ENCODE measurements around the gene IGF2BP3.
"Not testable (repeated sequence)": the region's sequence is repeated elsewhere in the genome, so short reads cannot be mapped to it uniquely, and the experiment has no call there.

The IGF2BP3 gene

DNA sequence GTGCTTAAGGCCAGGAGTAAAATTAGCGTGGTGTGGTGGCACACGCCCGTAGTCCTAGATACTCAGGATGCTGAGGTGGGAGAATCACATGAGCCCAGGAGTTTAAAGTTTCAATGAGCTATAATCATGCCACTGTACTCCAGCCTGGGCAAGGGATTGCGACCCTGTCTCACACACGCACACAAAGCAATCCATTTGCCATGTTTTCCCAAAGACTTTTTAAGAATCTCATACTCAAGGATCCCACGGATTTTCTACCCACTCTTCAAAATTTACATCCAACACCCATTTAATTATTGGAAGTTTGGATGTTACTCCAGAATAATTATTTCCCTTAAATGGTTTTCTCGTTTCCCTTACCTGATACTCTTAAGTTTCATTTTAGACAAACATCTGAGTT is 47.9 kb downstream of the IGF2BP3 start:
- DNase-seq (ENCODE audit: low spot score), result no peak

DNA sequence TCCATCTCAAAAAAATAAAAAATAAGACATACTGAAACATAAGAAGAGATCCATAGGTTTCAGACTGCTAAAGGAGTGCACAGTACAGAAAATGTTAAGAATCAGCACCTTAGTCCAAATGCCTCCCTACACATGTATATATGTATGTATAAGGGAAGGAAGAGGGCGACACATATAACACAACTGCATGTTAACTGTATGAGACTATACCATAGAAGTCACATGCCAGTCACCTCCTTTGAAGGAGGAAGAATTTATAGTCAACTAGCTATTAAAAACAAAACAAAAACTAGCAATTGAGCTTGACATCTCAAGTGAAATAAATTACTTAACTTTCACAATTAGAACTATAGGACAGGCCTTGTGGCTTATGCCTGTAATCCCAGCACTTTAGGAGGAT is 50.4 kb downstream of the IGF2BP3 start:
- no peak for DNase-seq (ENCODE audit: low spot score)

DNA sequence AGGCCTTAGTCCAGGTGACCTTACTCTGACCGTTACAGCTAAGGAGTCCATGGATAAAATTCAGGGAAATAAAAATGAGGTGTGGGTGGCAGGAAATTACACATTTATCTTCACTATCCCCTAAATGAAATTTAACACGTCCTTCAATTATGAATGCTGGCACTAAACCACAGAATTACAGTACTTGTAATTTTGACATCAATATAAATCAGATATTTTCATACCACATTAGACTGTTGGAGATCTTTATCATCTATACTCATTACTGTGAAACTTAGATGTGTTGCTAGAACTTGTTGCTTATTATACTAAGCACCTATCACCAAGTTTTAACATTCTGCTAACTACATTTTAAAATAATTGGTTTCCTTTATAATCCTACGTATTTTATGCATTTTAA is 51.1 kb downstream of the IGF2BP3 start:
- DNase-seq (ENCODE audit: low spot score), result no peak

DNA sequence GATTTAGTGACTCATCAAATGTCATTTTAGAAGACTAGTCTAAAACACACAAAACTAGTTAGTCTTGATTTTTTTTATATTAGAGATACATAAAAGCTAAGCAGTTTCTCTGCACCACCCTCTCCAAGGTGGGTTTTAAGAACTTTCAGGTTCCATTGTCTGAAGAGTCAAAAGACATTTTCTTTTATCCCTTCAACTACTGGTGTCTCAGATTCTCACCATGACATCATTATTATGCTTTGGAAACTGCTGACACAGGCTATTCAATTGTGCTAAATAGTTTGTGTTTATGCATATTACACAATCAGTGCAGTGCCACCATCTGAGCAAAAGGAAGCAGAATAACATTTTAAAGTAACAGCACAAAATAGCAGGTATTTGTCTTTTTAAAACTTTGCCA is 52.2 kb downstream of the IGF2BP3 start:
- peak; percentile 35 for DNase-seq (ENCODE audit: low spot score)

DNA sequence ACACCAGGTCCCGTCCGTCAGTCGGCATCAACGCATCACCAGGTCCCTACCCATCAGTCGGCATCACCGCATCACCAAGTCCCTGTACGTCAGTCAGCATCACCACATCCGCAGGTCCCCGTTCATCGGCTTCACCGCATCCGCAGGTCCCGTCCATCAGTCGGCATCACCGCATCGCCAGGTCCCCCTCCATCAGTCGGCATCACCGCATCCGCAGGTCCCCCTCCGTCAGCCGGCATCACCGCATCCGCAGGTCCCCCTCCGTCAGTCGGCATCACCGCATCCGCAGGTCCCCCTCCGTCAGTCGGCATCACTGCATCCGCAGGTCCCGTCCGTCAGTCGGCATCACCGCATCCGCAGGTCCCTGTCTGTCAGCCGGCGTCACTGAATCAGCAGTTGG is 55.1 kb downstream of the IGF2BP3 start:
- DNase-seq (ENCODE audit: low spot score), result no peak

DNA sequence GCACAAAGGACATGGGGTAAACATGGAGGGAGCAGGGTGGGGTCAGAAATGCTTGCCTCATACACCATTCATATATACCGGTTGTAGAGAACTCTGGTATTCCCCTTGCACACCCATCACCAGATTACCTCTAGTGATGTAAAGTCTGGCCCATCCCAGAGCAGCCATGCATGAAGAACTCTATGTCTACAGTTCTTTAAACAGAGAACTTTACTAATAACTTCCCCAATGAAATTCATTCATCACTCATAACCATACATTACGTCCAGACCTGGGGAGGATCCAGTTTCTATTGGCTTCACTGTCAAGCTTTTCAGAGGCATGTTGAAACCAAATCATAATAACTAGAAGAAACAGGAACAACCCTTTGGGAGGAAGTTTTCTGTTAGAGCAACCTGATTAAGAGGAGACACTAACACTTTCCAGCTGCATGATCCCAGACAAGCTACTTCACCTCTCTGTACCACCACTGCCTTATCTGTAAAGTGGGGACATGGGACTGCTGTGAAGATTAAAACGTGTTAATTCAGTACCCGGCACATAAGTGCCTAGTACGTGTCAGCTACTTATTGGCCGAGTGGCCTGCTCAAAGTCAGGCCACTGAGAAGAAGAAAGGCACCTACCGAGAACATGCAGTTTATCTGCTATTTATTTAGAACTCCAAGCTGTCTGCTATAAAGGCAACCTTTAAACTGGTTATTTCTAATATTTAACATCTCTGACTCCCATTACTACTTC is 59.7 kb downstream of the IGF2BP3 start:
- DNase-seq (ENCODE audit: low spot score), result no peak

DNA sequence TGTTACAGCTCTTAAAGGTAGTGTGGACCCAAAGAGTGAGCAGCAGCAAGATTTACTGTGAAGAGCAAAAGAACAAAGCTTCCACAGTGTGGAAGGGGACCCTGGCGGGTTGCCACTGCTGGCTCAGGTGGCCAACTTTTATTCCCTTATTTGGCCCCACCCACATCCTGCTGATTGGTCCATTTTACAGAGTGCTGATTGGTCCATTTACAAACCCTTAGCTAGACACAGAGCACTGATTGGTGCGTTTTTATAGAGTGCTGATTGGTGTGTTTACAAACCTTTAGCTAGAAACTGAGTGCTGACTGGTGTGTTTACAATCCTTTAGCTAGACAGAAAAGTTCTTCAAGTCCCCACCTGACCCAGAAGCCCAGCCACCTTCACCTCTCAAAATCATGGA is 63.7 kb downstream of the IGF2BP3 start:
- not testable (repeated sequence) for DNase-seq (ENCODE audit: low spot score)

DNA sequence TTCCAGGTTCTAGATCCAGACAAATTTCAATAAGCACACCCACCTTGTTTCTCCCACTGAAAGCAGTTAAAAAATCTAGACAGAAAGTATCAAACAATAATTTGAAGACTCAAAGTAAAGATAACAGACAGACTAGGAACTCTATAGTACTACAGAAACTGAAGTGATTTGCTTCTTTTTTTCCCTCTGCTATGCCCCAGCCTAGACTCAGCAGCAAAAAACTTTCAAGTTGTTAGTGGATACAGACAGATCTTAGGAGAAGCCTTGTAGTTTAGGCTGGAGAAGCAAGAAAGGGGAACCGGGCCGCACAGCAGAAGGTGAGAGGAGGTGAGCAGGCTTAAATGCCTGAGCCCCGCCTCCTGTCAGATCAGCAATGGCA is 65.1 kb downstream of the IGF2BP3 start:
- no peak for DNase-seq (ENCODE audit: low spot score)

DNA sequence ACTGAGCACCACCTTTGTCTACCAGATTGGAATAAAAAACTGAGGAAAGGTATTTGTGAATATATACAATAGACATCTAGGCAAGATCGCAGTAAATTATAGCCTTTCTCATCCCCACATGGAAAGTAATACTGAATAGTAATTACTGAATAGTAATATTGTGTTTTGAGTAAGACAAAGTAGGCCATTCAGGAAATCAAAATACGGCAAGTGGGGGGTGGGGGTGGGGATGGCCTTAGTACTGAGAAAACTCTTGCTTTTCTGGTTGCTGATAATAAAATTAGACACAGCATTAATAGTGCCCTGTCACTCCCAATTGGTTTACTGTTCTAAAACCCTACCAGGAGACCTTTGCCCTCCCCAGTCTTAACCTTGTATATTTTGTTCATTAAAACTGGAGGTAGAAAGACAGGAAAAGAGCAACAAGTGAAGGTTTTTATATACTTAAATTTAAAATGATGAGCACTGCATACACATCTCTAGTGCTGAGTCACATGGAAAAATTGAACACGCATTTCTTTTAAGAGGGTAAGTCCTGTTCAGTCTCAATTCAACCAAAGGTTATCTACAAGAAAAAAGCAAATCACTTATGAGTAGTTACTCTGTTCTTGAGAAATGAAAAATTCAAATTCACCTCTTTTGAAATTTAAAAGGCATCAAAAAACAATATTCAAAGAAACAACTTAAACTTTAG is 65.6 kb downstream of the IGF2BP3 start:
- no peak for DNase-seq (ENCODE audit: low spot score)

DNA sequence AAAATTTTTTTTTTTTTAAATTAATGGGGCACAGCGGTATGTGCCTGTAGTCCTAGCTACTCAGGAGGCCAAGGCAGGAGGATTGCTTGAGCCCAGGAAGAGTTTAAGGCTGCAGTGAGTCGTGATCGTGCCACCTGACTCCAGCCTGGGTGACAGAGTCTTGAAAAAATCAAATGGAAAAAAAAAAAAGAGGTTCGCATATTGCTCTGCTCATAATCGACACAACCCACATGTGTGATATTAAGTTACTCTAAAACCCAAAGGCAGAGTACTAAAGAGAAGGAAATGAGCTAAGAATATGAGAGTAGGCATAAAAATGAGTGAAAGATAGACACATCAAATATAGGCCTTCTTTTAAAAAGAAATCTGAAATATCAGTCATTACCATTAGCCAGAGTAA is 66.3 kb downstream of the IGF2BP3 start:
- no peak for DNase-seq (ENCODE audit: low spot score)

DNA sequence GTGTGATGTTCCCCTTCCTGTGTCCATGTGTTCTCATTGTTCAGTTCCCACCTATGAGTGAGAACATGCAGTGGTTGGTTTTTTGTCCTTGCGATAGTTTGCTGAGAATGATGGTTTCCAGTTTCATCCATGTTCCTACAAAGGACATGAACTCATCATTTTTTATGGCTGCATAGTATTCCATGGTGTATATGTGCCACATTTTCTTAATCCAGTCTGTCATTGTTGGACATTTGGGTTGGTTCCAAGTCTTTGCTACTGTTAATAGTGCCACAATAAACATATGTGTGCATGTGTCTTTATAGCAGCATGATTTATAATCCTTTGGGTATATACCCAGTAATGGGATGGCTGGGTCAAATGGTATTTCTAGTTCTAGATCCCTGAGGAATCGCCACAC is 72.2 kb downstream of the IGF2BP3 start:
- not testable (repeated sequence) for DNase-seq (ENCODE audit: low spot score)

DNA sequence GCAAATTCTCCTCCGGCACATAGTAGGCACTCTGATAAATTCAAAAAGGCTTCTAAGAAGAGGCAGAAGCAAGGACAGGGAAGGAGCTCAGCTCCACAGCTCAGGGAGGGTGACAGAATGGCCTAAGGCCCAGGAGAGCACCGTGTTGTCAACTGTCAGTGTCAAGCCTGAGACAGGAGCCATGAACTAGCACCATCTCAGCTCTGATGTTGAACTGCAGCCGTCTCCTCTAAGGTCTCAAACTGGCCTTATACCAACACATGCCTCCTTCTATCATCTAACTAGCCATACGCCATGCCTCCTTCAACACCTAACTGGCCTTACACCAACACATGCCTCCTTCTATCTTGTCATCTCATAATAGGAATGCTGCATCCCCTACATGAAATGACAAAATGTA is 73.0 kb downstream of the IGF2BP3 start:
- DNase-seq (ENCODE audit: low spot score), result no peak

DNA sequence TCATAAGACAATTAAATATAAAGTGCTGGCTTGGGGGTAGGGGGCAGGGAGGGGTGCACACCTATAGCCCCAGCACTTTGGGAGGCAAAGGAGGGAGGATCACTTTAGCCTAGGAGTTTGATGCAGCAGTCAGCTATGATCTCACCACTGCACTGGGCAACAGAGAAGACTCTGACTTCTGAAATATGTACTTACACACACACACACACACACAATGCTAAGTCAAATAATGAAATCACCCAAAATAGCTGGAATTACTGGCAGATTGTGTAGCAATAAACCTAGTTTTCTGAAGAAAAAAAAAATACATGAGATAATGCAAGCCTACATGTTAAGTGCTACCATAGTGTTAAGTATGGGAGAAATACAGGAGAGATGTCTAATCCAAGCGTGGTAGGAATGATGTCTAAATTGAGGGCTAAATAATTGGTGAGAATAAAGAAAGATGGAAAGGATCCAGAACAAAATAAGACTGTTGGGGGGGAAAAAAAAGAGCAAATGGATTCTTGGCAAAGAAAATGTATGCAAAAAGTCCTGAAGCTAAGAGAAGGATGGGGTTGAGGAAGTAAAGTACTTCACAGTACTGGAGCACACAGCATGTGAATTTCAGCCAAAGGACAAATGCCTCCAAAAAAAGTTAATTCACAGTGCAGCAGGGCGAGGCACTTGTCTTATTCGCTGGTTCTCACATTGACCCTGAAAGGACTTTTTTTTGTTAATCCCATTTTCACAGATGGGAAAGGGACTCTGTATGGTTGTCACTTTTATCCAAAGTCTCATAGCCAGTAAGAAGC is 73.9 kb downstream of the IGF2BP3 start:
- DNase-seq (ENCODE audit: low spot score), result no peak

DNA sequence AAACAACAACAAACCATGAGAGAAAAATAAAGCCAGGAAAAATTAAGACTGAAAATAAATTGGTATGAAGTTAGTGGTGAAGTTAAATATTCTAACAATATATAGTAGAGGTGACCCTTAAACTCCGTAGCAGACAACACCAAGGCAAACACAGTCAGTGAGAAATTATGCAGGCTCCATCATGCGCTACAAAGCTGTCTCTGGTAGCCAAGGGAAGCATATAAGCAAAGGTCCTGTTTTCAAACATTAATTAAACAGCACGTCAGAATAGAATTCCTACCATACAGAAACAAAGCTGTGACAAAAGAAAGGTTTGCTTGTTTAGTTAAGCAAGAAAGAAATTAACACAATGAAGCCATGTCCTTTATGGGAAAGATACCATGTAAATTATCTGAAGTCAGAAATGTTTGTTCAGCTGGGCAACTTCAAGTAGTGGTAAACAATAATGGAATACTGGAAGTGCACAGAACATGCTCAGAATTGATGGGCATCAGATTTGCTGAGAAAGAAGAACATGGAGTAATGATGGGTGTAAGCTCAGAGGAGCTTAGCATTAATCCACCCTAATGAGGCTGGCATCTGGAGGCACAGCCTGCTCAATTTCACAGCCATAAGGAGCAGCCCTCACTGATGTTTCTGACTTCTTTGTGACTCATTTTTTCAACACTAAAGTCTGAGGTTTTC is 75.7 kb downstream of the IGF2BP3 start:
- DNase-seq (ENCODE audit: low spot score), result no peak

DNA sequence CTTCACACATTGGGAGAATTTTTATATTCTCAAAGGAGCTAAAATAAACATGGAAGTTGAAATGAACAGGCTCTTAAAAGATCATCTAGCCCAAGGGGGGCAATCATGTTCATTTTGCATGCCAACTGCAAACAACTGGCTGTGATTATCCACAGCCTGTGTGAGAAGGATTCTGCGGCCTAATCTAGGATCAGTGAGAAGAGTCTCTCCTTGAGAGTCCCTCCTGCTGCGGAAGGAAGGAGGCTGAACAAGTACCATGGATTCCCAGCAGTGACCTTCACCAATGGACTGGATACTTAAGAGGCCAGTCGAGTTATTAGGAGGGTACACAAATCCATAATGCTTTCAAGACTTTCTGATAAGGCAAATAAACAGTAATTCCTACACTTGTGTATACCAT is 76.7 kb downstream of the IGF2BP3 start:
- DNase-seq (ENCODE audit: low spot score), result no peak

DNA sequence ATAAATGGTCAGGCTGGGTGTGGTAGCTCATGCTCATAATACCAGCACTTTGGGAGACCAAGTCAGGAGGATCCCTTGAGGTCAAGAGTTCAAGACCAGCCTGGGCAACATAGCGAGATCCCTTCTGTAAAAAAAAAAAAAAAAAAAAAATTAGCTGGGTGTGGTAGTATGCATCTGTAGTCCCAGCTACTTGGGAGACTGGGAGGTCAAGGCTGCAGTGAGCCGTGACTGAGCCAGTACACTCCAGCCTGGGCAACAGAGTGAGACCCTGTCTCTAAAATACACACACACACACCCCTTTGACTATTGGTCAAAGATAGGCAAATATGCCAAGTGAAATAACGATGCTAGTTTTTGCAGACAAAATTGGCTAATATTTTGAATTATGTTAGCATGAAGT is 80.6 kb downstream of the IGF2BP3 start:
- DNase-seq (ENCODE audit: low spot score), result no peak

DNA sequence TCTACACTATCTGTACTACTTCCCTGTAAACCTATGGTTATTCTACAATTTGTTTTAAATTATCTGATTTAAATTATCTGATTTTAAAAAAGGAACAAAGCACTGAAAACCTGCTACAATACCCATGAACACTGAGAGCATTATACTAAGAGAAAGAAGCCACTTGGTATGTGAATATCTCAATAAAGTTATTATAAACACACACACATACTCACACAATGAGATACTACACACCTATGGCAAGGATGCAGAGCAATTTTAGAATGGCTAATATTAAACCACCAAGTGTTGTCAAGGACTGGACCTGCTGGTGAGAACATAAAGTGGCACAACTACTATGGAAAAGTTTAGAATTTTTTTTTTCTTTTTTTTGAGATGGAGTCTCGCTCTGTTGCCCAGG is 82.7 kb downstream of the IGF2BP3 start:
- no peak for DNase-seq (ENCODE audit: low spot score)

DNA sequence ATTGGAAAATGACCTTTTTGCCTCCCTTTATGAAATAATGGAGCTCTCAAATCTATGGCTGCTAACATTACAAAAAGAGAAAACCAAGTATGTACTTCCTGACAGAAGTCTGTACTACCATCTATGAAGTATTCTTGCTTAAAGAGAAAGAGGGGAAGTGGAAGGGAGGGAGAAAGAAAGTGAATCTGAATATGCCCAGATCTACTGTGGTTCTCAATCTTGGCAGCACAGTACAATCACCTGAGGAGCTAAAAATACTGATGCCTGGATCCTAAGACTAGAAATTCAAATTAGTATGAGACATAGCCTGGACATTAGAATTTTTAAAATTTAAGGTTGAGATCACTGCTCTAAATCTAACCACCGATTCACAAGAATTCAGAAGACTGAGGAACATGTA is 85.2 kb downstream of the IGF2BP3 start:
- no peak for DNase-seq (ENCODE audit: low spot score)

DNA sequence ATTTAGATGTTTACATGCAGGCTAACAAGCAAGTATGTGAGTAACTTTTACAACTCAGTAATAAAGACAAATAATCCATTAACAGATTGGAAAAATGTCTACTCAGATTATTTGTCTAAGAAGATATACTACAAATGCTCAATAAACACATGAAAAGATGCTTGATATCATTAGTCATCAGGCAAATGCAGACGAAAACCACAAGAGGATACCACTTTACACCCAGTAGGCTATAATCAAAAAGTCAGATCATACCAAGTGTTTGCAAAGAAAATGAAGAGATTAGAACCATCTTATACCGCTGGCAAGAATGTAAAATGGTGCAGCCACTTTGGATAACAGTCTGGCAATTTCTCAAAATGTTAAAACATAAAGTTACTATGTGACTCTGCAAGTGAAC is 87.1 kb downstream of the IGF2BP3 start:
- DNase-seq (ENCODE audit: low spot score), result no peak

DNA sequence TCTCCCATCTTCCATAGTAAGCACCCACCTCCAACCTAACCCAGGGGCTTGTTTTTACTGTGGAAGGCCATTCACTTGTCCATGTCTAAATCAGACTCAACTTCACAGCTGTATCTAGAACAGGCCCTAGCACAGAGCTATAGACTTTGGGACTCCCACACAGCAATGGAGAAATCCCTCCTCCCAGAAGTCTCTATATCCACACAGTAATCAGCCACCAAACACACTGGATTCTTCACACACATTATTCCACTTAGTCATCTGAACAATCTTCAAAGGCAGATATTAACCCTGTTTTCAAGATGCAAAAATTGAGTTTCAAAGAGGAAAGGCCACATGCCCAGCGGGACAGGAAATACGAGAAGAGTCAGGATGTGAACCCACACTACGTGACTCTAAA is 89.3 kb downstream of the IGF2BP3 start:
- DNase-seq (ENCODE audit: low spot score), result no peak

DNA sequence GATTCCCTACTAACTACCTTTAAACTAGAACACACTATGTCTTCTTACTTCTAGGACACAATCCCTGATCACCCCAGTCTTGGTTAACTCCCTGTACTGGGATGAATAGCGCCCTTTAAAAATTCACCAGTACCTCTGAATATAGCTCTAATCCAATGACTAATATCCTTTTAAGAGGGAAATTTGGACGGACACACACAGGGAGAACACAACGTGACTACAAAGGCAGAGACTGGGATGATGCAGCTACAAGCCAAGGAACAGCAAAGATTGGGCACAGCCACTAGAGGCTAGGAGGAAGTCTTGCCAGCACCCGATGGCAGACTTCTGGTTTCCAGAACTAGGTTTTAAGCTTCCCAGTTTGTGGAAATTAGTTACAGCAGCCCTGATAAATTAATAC is 89.7 kb downstream of the IGF2BP3 start:
- DNase-seq (ENCODE audit: low spot score), result no peak

DNA sequence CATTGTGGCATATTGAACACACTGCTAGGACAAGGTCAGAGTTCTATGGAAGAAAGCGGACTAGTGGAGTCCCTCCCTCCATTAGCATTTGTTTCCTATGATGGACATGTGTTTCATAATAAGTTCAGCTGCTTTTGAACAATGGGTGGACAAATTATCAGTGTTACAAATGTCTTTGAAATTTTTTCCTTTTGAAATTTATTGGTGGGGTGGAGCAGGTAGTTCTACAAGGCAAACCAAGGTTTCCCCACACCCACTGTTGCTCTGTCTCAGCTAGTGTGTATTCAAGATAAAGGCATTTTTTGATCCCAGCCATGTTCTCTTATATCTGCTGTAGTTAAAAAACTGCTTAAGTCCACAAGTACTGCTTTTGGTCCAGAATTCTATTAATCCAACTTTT is 91.3 kb downstream of the IGF2BP3 start:
- no peak for DNase-seq (ENCODE audit: low spot score)

DNA sequence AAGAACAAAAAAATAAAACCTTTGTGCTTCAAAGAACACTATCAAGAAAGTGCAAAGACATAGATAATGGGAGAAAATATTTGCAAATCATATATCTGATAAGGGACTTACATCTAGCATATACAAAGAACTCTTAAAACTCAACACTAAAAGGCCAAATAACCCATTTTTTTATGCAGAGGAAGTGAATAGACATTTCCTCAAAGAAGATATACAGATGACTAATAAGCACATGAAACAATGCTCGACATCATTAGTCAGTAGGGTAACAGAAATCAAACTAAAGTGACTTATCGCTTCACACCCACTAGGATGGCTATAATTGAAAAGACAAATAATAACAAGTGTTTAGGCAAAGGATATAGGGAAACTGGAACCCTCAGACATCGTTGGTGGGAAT is 93.2 kb downstream of the IGF2BP3 start:
- no peak for DNase-seq (ENCODE audit: low spot score)

All from AG08395 (cell line).